DOHH2 (cell line): ENCODE data around the gene HOXD9.

Experiments used
- EZH2phosphoT487 ChIP-seq: fragments of 200-600 bp; sonication (generic); IDR thresholded peaks from 2 replicates; pipeline ENCODE4 v1.6.1; 2017; ENCODE audit warnings: borderline replicate concordance, mild to moderate bottlenecking, antibody characterized with exemption, low read length, moderate library complexity, mixed read lengths
- TF ChIP-seq, protein P1 (sequence below): fragments of 200-600 bp; sonication (generic); IDR thresholded peaks from one replicate; pipeline ENCODE4 v1.5.1; 2014; ENCODE audit warnings: antibody characterized with exemption, mild to moderate bottlenecking, low read depth, low read length; ENCODE audit not compliant: poor library complexity, severe bottlenecking

- TF ChIP-seq, protein P1, sequence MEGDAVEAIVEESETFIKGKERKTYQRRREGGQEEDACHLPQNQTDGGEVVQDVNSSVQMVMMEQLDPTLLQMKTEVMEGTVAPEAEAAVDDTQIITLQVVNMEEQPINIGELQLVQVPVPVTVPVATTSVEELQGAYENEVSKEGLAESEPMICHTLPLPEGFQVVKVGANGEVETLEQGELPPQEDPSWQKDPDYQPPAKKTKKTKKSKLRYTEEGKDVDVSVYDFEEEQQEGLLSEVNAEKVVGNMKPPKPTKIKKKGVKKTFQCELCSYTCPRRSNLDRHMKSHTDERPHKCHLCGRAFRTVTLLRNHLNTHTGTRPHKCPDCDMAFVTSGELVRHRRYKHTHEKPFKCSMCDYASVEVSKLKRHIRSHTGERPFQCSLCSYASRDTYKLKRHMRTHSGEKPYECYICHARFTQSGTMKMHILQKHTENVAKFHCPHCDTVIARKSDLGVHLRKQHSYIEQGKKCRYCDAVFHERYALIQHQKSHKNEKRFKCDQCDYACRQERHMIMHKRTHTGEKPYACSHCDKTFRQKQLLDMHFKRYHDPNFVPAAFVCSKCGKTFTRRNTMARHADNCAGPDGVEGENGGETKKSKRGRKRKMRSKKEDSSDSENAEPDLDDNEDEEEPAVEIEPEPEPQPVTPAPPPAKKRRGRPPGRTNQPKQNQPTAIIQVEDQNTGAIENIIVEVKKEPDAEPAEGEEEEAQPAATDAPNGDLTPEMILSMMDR = no peak
- no peak for TF ChIP-seq EZH2phosphoT487
These were observed 7.3 kb downstream of the HOXD9 start for GRCh38 chr2:176129813-176130146.
